Stimulated activated CD8-positive, alpha-beta memory T cell treated with anti-CD3 and anti-CD28 coated beads, Interleukin-7, amount 100 ng/mL, for 48 hours (primary cell): ENCODE data around the gene OSBPL1A.

Experiments used
- DNase-seq, 2 donors: peaks; one replicate each; pipeline ENCODE4 v3.0.0-alpha.2; 2020; ENCODE audit warnings: low read depth in 1 of 2; ENCODE audit errors: extremely low read depth in 1 of 2

OSBPL1A gene

DNA sequence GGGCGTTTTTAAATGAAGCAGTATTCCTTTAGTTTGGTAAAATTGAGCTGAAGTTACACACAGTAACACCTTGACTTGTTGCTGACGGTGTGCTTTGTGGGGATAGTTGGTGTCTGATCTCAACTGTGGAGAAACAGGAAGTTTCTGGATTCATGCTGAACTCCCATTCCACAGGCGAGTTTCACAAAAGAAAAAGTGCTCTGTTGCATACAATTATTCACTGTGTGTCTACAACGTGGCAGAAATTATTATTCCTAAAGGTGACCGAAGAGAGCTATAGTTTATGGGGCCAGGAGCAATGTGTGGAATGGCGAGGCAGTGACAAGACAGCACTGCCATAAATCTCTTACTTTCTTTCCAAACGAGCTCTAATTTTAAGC is 259.2 kb downstream of the OSBPL1A start:
- DNase-seq: no peak

DNA sequence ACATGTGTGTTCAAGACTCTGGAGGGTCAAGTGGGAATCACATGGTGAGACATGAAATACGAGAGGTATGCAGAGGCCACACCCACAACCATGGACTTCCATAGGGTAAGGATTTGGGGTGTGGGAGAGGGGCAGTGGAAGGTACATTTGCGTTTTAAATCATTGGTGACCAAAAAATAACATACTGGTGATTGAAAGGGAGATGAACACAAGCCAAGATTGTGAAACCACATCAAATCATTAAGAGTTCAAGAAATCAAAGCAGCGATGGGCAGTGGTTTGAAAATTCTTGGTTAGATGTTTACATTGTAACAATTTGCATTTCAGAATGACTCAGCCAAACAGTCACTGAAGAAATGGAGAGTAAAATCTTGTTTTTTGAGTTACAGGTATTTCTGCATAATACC is 260.7 kb downstream of the OSBPL1A start:
- no peak for DNase-seq

DNA sequence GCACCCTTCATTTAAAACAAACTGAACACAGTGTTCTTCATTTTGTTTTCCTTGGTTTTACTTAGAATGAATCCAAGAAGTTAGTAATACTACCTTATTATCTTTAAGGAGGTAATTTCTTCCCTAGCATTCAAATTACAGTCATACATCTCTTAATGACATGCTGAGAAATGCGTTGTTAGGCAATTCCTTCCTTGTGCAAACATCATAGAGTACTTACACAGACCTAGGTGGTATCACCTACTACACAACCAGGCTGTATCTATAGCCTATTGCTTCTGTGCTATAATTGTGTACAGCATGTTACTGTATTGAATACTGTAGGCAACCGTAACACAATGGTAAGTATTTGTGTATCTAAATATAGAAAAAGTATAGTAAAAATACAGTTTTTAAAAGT is 267.1 kb downstream of the OSBPL1A start:
- no peak for DNase-seq

DNA sequence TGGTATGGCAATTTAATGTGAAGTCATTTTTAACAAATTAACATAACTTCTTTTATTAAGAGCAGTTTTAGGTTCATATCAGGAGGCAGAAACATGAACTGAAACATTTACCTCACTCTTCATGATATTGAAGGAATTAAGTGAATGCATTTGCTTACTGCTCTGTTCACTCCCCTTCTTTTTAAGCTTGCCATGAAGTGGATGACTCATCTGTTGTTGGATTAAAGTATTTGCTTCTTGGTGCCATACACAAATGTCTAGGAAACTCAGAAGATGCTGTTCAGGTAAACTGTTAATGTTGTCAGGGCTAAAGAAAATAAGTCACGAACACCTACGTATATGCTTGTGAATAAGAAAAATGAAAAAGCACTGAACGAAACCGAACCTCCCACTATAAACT is 268.9 kb downstream of the OSBPL1A start:
- no peak for DNase-seq

DNA sequence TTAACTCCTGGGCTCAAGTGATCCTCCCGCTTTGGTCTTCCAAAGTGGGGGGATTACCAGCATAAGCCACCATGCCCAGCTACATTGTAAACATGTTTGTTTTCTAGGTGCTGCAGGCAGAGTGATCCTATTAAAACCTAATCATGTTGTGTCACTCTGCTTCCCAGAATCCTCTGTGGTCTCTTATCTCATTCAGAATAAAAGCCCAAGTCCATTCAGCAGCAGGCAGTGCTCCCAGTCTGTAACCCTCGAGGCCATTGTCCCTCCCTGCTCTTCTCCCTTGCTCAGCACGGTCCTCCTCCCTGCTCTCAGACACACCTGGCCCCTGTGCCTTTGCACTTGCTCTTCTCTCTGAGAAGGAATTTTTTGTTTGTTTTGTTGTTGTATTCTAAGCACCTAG is 269.9 kb downstream of the OSBPL1A start:
- DNase-seq: no peak

DNA sequence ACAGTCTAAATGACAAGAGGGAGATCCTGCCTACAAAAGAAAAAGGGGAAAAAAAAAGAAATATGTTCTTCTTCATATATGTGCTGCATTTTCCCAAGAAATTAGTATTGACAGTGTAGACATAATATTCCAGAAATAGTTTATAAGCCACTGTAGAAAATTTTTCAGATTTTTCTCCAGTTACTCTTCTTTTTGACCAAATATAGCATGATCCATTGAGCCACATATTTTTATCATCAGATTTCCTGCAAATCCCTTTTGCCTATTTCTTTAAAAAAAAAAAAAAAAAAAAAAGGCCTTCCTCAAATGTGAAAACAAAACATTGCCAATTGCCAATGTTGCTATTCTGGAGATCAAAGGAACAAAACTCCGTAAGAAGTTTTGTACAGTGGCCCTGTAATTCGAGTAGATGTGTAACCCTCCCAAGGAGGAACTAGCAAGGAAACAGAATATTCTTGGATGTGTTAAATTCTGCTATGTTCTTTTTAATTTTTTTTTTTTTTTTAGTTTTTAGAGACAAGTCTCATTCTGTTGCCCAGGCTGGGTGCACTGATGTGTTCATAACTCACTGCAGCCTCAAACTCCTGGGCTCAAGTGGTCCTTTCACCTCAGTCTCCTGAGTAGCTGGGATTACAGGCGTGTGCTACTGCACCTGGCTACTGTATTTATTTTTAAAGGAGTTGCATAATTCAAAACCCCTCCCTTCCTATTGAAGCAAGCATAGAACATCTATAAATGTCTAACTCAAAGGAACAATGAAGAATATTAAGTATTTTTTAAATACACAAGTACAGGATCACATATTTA is 271.3 kb downstream of the OSBPL1A start:
- no peak for DNase-seq

DNA sequence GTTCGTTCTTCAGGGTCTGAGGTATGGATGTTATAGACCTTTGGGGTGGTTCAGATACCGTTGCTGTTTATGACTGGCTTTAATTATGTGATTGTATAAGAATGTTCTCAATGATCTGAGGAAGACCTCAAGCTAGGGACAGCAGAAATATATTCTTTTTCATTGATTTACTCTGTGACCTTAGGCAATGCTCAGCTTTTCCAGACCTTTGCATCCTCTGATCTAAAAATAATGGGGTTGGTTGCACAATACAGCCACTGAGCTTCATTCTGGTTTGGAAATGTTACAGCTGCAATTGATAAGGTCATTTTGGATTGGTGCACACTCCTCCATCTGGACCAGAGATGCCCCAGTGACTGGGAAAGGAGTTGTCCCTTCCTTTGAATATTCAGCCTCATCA is 276.0 kb downstream of the OSBPL1A start:
- no peak for DNase-seq

DNA sequence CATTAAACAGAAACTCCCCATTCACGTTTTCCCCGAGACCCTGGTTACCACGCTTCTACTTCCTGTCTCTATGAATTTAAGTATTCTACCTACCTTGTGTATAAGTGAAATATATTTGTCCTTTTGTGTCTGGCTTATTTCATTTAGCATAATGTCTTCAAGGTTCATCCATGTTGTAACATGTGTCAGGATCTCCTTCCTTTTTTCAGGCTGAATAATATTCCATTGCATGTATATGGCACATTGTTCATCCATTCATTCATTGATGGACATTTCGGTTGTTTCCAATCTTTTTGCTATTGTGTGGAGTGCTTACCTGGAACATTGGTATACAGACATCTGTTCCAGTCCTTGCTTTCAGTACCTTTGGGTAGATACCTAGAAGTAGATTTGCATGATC is 276.9 kb downstream of the OSBPL1A start:
- no peak for DNase-seq

DNA sequence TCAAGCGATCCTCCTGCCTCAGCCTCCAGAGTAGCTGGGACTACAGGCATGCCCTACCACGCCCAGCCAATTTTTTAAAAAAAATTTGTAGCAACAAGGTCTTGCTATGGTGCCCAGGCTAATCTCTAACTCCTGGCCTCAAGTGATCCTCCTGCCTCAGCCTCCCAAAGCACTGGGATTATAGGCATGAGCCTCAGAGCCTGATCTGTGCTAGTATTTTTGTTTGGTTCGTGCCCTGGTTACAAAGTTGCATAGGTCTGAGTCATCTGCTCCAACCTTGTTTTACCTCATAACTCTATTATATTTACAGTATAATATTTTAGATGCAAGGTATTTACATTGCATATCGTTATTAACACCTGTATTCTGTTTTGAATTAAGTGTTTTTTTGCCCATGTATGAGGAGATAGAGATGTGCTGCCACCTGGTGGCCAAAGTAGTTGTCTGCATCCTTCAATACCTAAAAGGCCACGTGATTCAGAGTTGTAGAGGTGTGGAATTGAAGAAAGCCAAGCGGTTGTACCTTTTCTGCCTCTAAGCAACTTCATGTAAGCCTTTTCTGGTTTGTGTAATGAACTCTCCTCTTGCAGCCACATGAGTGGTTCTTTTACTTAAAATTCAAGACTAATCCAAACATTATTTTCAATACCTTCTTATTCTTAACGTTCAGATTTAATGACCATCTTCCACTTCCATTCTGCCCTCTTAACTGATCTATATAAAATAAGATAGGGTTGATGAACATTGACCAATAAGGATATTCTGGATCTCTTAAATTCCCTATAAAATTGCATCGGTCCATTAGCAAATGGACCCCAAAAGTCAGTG is 278.7 kb downstream of the OSBPL1A start:
- DNase-seq: peak; percentile 28 to 51

DNA sequence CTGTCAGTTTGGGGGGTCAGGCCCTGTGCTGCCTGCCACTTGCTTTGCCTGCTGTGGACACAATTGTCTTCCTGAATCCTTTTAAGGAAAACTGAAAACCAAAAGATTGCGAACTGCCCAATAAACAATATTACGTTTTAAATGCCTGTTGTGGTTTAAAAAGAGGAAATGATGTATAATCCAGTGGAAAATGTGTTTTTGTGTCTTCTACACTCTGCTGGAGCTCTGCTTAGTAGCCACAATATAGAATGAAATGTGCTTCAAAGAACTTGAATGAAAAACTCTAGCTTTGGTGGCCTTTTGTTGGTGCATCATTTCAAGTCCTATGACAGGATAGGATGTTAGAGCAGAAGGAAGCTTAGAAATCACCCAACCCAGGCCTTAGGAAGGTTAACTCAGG is 282.0 kb downstream of the OSBPL1A start:
- no peak for DNase-seq

DNA sequence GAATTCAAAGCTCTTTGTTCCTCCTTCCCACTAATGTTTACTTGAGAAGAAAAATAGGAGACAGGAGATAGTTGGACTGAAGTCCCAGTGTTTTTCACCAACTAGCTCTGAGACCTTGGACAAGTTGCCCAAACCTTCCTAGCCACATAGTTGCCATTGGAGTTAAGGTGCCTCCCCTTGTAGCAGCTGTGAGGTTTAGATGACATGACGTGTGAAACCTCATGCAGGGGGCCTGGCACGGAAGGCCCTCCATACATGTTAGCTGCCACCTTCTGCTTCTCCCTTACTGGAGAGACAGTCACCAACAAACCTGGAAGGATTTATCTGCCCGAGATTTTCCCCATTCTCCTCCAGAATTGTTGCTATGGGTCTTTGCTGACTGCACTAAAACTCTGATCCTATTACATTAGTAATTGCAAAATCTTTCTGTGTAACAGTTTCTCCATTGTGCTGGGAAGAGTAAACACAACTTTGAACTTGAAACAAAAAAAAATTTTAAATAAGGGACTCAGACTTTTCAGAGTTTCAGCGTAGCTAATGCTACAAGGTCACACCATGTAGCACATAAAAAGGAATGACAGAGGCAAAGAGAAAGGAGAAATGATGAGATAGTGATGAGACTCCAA is 282.6 kb downstream of the OSBPL1A start:
- no peak for DNase-seq

DNA sequence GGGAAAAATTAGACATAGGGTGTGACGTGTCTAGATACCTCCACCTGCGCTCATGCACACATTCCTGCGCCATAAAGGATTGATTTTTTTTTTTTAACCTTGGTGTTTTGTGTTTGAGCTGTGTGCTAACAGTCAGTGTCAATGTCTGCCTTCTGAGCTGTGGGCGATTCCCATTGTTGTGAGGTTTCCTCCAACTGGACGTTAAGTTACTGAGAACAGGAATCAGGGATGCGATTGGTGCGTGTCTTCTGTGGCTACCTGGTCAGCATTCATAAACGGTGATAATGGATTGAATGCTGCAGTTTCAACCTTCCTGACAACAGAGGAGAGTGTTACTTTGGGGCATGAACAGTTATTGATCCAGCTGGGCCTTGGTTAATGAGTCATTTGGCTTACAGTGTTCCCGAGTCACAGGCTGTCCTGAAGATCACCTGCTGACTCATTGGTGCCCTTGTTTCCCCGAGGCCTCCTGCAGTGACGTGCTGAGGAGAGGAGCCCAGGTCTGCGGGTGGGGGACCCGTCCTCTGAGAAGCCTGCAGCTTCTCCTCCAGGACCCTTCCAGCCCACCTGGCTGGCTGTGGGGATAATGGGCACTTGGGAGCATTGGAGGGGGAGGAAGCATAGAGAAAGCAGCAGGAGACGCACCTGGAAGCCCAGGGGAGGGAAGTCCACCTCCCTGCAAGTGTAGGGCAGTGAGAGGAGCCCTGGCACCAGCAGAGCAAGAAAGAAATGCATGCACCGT is 284.6 kb downstream of the OSBPL1A start:
- no peak for DNase-seq

DNA sequence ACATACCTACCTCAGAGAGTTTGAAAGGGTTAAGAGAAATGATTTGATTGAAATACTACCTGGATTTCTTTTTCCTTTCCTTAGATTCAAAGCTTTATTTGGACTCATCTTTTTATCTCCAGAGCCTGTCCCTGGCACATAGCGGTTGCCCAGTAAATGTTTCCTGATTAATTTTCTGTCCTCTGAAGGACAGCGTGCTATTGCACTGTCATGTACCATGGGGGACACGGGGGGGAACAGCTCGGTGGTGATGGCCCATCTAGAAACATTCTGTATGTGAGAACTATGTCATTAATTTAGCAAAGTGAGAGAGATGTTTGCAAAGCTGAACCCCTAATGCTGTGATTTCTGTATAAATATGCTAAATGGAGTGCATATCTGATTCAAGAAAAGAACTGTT is 285.2 kb downstream of the OSBPL1A start:
- no peak for DNase-seq
